Heart left ventricle (tissue), 13 donors: ENCODE results near the gene HOXB1.

Experiments used
- POLR2A ChIP-seq, 2 donors: fragments of 450-650 bp; IDR thresholded peaks; one replicate each; pipeline ENCODE4 v1.6.1; 2017; ENCODE audit warnings: antibody characterized with exemption in 2 of 2, mild to moderate bottlenecking in 2 of 2, moderate library complexity in 2 of 2
- TF ChIP-seq, protein P1 (sequence below), 12 donors: fragments of 200-600 bp; sonication (generic) in 4 of 12; IDR thresholded peaks; one replicate each; pipeline versions ENCODE4 v1.5.0 to v1.8.0; 2018 to 2022; ENCODE audit warnings: antibody characterized with exemption in 12 of 12, mild to moderate bottlenecking in 5 of 12
- donor health status: ischemic (EF 13 %, LVEDD 7.1; RV severe dilation, severe dysfunction).
- donor health status: DM: no; HTN: yes; CAD: no.
- donor health status: DM: no; HTN: no; CAD: no.
- donor health status: ischemic (EF 25% LVEDD 6.9; RV normal size, moderate dysfunction).
- donor health status: ischemic (EF 25% LVEDD 5.7; RV mildly dilated, moderate dysfunction).
- donor health status: ischemic (EF 35%, LVEDD 5.7; RV mildly dilated, moderate dysfunction).
- donor health status: nonischemic (EF 11% LVEDD 7.7; RV severe dilation, severe dysfunction).
- donor health status: DM: yes; HTN: yes; CAD: no.
- donor health status: PGD.
- donor health status: ischemic (EF 29% LVEDD 5.4; RV normal size, mild dysfunction).
- donor health status: nonischemic (EF 23%, LVEDD 6.1; RV moderate dilation, normal function).

DNA sequence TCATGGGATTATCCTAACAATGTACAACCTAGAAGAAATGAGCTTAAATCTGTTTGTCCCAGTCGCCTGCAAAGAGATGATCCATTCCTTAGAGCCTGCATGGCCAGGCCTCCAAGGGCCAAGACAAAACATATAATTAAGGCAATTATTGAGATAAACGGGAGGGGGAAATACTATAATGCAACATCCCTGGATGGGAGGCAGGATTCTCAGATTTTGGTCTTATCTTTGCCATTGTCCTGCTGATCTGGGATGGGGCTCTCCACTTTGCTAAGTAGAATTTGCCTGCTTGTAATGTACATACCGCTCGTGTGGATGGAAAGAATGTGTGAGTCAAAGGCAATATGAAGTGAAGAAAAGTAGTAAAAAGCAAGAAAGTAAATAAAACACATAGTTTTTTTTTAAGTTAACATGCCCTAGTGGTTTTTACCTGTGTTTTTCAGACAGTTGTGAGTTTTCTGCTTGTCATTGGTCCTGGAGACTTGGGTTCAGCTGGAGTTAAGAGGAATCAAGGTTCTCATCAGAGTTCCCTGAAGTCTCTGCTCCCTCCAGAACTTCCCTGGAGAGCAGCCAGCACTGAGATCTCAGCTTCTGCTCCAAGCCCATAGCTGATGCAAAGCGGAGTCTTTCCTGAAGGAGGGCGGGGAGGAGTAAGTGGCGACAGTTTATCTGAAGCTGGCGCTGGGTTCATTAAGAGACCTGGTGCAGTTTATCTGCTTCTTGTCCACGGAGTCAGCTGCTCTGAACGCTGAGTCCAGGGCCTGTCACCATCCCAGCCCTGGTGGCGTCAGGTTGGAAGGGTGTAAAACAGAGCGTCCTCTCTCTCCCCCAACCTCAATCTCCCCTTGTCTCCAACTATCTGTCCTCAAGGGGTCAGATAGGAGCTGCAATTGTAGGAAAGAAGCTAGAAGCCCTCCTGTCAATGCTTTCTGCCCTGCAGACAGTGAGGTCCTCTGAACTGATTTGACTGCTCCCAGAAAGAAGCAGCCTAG is 30.1 kb downstream of the HOXB1 start:
- TF ChIP-seq, protein P1, sequence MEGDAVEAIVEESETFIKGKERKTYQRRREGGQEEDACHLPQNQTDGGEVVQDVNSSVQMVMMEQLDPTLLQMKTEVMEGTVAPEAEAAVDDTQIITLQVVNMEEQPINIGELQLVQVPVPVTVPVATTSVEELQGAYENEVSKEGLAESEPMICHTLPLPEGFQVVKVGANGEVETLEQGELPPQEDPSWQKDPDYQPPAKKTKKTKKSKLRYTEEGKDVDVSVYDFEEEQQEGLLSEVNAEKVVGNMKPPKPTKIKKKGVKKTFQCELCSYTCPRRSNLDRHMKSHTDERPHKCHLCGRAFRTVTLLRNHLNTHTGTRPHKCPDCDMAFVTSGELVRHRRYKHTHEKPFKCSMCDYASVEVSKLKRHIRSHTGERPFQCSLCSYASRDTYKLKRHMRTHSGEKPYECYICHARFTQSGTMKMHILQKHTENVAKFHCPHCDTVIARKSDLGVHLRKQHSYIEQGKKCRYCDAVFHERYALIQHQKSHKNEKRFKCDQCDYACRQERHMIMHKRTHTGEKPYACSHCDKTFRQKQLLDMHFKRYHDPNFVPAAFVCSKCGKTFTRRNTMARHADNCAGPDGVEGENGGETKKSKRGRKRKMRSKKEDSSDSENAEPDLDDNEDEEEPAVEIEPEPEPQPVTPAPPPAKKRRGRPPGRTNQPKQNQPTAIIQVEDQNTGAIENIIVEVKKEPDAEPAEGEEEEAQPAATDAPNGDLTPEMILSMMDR (IDR thresholded peaks at IDR 0.05) = peak in 1 of 12 donors; percentile 16
- TF ChIP-seq POLR2A (IDR thresholded peaks at IDR 0.05) = no peak
